Measurements from ENCODE around the gene NOXO1. TPM values are rescaled to one million over a fixed set of nuclear protein-coding genes. Genes with fewer than 3 reads are reported as not detected.

Gene NOXO1
- total RNA-seq, 1 donor from 2014 or later = 1.6 TPM

DNA sequence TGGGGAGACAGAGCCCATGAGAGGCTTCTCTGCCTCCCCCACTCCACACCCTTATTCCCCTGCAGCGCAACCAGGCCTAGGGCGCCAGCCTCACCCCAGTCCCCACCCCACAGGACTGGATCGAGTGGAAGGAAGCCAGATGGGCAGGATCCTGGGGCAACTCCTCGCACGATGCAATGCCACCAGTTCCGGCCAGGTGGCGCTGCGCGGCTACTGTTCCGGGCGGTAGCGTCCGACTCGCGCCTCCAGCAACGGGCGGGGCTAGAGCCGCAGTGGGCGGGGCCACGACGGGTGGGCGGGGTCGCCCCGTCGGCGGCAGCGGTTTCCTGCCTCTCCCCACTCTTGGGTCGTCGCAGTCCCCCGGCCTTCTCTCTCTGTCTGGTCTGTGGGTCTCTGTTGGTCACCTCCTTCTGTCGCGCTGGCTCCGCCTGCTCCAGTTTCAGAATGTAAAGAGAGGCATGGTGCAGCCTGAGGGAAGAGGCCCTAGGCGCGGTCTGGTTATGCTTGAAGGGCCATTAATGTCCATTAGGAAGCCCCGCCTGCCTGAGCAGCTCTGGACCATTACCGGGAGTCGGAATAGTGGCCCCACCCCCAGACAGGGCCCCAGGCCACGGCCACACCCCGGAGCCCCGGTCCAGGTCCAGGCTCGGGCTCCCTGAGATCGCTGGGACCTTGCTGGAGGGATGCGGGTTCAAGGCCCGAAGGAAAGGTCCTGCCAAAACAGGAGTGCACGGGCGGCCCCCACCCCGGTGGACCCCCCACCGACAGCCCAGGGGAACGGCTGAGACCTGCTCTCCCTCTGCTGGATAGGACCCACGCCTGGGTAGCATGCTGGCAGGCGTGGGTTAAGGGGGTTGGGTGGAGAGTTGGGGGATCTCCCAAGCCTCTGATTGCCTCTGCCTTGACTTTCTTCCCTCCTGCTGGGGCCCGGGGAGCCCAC lies 42.1 kb upstream of the NOXO1 start:
- Histone ChIP-seq H3K27me3 (ENCODE audit: control insufficient read depth, insufficient read depth, low read length) (peaks cover 11% of the 10 kb centered on the region), H3K36me3 (ENCODE audit: control insufficient read depth, insufficient read depth, low read length) (no peaks in the 10 kb centered on the region), H3K4me3 (ENCODE audit: low read depth, low read length) (peak overlapping the region; percentile 14)
- FAIRE-seq (no peak), DNase-seq (ENCODE audit: low read depth) (peak; percentile 67)
- TF ChIP-seq, protein P1, sequence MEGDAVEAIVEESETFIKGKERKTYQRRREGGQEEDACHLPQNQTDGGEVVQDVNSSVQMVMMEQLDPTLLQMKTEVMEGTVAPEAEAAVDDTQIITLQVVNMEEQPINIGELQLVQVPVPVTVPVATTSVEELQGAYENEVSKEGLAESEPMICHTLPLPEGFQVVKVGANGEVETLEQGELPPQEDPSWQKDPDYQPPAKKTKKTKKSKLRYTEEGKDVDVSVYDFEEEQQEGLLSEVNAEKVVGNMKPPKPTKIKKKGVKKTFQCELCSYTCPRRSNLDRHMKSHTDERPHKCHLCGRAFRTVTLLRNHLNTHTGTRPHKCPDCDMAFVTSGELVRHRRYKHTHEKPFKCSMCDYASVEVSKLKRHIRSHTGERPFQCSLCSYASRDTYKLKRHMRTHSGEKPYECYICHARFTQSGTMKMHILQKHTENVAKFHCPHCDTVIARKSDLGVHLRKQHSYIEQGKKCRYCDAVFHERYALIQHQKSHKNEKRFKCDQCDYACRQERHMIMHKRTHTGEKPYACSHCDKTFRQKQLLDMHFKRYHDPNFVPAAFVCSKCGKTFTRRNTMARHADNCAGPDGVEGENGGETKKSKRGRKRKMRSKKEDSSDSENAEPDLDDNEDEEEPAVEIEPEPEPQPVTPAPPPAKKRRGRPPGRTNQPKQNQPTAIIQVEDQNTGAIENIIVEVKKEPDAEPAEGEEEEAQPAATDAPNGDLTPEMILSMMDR (IDR thresholded peaks at IDR 0.05; ENCODE audit: insufficient read depth, low read length, severe bottlenecking) = peak; percentile 99

DNA sequence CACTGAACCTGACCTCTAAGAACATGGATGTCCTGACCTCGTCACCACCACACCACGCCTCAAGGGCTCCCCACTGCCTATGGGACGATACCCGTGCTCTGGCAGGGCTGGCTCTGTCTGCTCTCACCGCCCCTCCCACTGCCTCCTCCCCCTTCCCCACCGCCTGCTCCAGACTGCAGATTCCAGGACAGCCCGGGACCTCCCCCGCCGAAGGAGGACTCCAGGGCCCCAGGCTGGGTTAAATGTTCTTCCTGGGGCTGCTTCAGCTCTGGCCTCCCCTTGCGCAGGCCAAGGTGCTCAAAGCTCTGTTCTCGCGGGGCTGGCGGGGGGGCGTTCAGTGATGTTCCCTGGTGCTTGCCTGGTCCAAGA lies 41.4 kb upstream of the NOXO1 start:
- FAIRE-seq = no peak
- Histone ChIP-seq H3K27me3 (ENCODE audit: control insufficient read depth, insufficient read depth, low read length) (peaks cover 11% of the 10 kb centered on the region), H3K4me3 (ENCODE audit: low read depth, low read length) (peak overlapping the region; percentile 14), H3K36me3 (ENCODE audit: control insufficient read depth, insufficient read depth, low read length) (no peaks in the 10 kb centered on the region)
- DNase-seq (ENCODE audit: low read depth) = no peak
- TF ChIP-seq, protein P1 (IDR thresholded peaks at IDR 0.05; ENCODE audit: insufficient read depth, low read length, severe bottlenecking) = no peak

DNA sequence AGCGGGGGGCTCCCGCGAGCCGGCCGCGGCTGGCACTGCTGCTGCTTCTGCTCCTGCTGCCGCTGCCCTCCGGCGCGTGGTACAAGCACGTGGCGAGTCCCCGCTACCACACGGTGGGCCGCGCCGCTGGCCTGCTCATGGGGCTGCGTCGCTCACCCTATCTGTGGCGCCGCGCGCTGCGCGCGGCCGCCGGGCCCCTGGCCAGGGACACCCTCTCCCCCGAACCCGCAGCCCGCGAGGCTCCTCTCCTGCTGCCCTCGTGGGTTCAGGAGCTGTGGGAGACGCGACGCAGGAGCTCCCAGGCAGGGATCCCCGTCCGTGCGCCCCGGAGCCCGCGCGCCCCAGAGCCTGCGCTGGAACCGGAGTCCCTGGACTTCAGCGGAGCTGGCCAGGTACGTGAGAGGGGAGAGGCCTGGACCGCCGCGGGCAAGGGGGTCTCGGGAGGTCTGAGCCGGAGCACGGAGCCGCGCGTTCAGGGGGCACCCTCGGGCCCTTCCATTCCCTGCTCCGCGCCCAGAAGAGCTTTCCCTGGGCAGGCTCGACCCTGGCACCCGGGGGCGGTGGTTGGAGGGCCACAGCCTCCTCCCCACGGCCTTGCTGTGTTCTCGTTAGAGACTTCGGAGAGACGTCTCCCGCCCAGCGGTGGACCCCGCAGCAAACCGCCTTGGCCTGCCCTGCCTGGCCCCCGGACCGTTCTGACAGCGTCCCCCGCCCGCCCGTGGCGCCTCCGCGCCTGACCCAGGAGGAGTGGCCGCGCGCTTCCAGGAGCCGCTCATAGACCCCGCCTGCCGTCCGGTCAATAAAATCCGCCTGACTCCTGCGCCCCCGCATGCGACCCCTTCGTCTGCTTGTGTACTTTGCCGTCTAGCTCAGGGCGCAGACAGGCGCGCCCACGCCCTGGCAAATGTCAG lies 38.9 kb upstream of the NOXO1 start:
- Histone ChIP-seq H3K36me3 (ENCODE audit: control insufficient read depth, insufficient read depth, low read length) (no peaks in the 10 kb centered on the region), H3K27me3 (ENCODE audit: control insufficient read depth, insufficient read depth, low read length) (peaks cover 11% of the 10 kb centered on the region), H3K4me3 (ENCODE audit: low read depth, low read length) (no peak overlapping the region)
- TF ChIP-seq, protein P1 (IDR thresholded peaks at IDR 0.05; ENCODE audit: insufficient read depth, low read length, severe bottlenecking) = no peak
- DNase-seq (ENCODE audit: low read depth) (no peak), FAIRE-seq (no peak)

DNA sequence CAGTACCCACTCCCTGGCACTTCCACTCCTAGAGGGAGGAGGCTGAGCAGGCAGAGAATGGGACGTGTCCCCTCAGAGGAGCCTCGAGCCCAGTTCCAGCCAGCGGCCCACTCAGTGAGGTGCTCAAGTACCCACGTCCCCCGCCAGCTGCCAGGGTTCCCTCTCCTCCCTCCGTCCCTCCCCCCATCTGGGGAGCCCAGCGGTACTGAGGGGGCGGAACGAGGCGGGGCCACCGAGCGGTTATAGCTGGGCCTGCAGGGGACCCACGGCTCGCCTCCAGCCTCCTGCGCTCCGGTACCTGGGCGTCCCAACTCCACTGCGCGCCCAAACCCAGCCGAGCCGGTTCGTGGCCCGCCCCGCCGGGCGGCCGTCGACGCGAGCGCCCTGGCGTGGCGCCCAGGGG lies 38.2 kb upstream of the NOXO1 start, which contains the start of gene NPW:
Gene NPW, plus strand, starts transcription at position 268 of the 403 bp plus-strand sequence.
- TF ChIP-seq, protein P1 (IDR thresholded peaks at IDR 0.05; ENCODE audit: insufficient read depth, low read length, severe bottlenecking) = no peak
- DNase-seq (ENCODE audit: low read depth) (no peak), FAIRE-seq (no peak)
- no peaks in the 10 kb centered on the region for H3K36me3 ChIP-seq (ENCODE audit: control insufficient read depth, insufficient read depth, low read length)
- H3K27me3 ChIP-seq (ENCODE audit: control insufficient read depth, insufficient read depth, low read length) = peaks cover 11% of the 10 kb centered on the region
- no peak within 1 kb of the TSS for H3K4me3 ChIP-seq (ENCODE audit: low read depth, low read length)

DNA sequence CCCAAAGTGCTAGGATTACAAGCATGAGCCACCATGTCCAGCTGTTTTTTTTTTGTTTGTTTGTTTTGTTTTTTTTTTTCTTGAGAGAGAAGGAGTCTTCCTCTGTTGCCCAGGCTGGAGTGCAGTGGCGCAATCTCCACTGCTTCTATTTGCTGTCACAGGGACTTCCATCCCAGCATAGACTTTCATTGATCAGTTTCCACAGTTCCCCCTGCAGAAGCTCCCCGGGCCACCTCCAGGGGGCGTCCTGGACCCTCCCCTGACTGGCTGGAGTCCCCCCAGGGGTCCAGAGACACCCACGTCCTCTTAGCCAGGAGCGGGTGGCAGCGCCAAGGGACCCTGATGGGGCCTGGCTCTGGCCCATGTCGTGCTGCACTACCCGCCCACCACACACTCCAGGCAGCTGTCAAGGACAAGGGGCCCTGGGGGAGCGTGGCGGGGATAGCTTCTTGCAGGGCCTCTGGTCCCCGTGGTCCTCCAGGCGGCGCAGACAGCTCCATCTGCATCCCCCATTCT lies 35.2 kb upstream of the NOXO1 start:
- Histone ChIP-seq H3K4me3 (ENCODE audit: low read depth, low read length) (no peak overlapping the region), H3K36me3 (ENCODE audit: control insufficient read depth, insufficient read depth, low read length) (no peaks in the 10 kb centered on the region), H3K27me3 (ENCODE audit: control insufficient read depth, insufficient read depth, low read length) (peaks cover 11% of the 10 kb centered on the region)
- FAIRE-seq = no peak
- TF ChIP-seq, protein P1 (IDR thresholded peaks at IDR 0.05; ENCODE audit: insufficient read depth, low read length, severe bottlenecking) = peak; percentile 29
- no peak for DNase-seq (ENCODE audit: low read depth)
